HuH-7 (cell line): ENCODE results near the gene AJUBA.

ENCODE experiments used
- DNase-seq: peaks from one replicate; pipeline ENCODE4 v3.0.0; 2011; ENCODE audit warnings: low spot score

The AJUBA gene

DNA sequence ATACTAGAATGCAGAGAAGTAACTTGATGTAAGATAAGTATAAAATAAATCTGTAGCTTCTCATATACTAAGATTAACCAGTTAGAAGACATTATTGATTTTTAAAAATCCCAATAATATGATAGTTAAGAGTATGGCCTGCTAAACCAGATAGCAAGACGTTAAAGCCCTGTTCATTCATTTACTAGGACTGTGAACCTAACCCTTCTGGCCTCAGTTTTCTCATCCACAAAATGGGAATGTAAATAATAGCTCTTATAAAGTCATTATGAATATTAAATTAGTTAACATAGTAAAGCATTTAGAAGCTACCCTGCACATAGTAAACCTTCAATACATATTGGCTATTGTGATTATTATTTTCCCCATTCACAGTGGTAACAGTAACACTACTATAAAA is 47.2 kb downstream of the AJUBA start:
- DNase-seq, result no peak

DNA sequence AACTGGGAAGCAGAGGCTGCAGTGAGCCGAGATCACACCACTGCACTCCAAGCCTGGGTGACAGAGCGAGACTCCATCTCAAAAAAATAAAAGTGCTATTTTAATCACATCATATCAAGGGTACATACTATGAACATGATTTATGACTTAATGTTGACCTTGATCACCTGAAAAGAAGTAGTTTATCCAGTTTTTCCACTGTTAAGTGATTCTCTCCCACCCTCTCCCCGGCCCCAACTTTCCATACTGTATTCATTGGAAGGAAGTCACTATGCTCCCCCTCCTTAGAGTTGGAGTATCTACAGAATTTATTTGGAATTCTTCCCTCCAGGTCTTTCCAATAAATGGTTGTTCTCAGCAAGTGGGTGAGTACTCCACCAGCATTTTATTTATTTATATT is 50.2 kb downstream of the AJUBA start:
- no peak for DNase-seq

DNA sequence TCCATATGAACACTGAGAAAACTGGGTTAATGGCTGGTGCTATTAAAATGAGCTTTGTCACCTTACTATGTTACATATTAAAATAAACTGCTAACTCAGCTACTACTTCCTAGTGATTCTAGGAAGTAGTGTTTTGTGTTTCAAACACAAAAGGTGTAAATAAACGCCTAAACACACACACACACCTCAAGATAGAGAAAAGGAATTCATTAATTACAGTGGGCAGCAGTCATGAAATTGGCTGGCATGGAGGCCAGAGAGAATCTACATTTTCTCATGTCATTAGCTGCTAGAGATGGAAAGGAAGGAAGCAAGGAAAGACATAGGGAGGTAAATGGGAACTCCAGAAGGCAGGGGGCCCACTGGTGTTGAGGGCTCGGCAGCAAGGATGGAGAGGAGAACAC is 52.4 kb downstream of the AJUBA start:
- DNase-seq, result no peak

DNA sequence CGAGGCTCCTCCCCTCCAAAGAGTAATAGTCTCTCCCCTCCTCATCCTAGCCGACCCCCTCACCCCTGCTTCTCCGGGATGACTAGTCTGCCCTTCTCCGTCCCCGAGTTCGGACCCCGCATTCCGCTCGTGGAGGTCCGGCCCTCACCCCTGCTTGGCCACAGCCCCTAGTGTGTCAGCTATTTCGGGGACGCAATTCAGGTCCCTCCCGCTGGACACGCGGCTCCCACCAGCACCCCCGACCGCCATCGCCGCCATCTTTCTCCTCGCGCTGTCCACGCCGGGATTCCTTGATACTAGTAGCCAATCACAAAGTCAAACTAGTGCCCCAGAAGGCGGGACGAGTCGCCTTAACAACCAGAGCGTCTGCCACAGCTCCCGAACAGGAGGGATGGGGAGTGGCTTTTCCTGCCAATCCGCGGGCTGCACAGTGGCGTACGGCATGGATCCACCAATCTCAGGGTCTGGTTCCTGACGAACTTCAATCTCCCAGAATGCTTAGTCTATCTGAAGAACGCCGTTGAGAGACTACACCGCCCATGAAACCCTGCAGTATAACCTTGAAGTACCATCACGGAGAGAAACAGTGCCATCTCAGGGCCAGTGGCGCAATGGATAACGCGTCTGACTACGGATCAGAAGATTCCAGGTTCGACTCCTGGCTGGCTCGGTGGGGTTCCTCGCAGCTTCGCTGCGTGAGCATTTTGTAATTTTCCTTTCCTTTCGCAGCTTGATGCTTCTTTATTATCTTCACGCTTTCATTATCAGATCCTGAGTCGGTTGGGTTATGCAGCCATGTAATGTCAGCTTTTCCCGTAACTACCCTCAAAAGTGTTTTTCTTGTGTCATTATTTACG is 53.0 kb downstream of the AJUBA start, which contains the start of gene PRMT5:
Gene PRMT5 (minus strand): TSS at position 273 of the 857 bp plus-strand sequence. CDS start 15 bp downstream, at position 258.
- DNase-seq, result peak; percentile 93

GRCh38 chr14:22928237-22929103 is 53.9 kb downstream of the AJUBA start:
- no peak for DNase-seq

DNA sequence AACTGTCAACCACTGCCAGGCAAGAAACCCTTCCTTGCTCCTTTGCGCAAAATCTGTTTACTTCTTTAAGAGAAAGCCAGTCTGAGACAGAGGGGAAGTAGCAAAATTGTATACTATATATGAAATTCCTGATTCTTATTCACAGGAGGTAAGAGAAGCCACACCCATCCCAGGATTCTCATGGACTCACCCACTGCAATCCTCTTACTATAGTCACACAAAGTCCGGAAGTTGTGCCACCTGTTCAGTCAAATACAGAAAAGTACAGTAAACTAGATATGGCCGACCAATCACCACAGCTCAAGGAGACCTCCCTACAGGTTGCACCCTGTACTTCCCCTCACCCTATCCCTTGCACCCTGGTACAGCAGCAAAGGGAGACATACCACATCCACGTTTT is 56.0 kb downstream of the AJUBA start:
- no peak for DNase-seq

DNA sequence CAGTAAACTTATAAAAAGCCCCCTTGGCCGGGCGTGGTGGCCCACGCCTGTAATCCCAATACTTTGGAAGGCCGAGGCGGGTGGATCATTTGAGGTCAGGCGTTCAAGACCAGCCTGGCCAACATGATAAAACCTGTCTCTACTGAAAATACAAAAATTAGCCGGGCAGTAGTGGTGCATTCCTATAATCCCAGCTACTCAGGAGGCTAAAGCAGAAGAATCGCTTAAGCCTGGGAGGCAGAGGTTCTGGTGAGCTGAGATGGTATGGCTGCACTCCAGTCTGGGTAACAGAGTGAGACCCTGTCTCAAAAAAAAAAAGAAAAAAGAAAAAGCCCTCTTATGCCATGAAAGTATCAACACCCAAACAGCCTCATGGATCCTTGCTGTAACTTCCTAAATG is 56.8 kb downstream of the AJUBA start:
- DNase-seq, result no peak

DNA sequence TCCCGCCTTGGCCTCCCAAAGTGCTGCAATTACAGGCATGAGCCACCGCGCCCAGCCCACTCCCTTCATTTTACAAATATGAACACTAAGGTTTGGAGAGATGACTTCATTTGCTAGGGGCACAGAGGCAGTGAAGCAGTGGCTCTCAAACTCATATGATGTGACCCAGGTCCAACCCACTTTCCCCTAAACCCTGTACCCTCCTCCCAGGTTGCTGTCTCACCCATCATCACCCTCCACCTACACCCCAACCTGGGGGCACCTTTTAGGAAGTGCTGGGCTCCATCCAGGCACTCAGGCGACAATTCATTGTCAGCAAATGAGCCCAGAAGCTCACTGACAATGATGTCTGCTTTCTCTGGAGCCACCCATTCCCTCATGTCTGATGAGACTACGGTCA is 58.6 kb downstream of the AJUBA start:
- DNase-seq, result no peak

DNA sequence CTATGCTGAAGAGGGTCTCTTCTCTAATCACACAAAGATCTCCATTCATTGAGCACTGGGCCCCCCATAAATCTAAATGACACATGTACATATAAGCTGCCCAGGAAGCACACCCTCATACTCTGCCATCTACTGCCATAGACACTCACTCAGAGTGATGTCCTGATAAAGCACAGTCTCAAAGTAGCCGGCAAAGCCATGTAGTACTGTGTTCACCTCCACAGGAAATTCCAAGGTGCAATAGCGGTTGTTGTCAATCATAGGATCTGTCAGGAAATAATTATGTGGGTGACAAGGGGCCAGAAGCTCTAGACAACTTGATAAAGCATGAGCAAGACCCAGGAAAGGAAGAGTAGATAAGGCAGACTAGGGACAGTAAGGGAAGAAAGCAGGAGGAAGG is 60.1 kb downstream of the AJUBA start:
- DNase-seq, result no peak
